ENCODE results near the gene XPO6.

The XPO6 gene

GRCh38 chr16:28110074-28110473 is 101.7 kb downstream of the XPO6 start:
- DNase-seq (ENCODE audit: low read depth) = no peak

GRCh38 chr16:28108590-28109247 is 103.0 kb downstream of the XPO6 start:
- DNase-seq (ENCODE audit: low read depth) = no peak

- no peak for DNase-seq (ENCODE audit: low read depth)
Observed at GRCh38 chr16:28107232-28107631, 104.5 kb downstream of the XPO6 start.

- no peak for DNase-seq (ENCODE audit: low read depth)
Observed at GRCh38 chr16:28106467-28107215, 105.1 kb downstream of the XPO6 start.

- no peak for DNase-seq (ENCODE audit: low read depth)
Observed at GRCh38 chr16:28105954-28106353, 105.8 kb downstream of the XPO6 start.

- DNase-seq (ENCODE audit: low read depth) = no peak
Observed at GRCh38 chr16:28105297-28105696, 106.5 kb downstream of the XPO6 start.

GRCh38 chr16:28104404-28104803 is 107.4 kb downstream of the XPO6 start:
- DNase-seq (ENCODE audit: low read depth) = no peak

- DNase-seq (ENCODE audit: low read depth) = no peak
Observed at GRCh38 chr16:28103516-28104170, 108.1 kb downstream of the XPO6 start.

- no peak for DNase-seq (ENCODE audit: low read depth)
Observed at GRCh38 chr16:28101533-28101890, 110.3 kb downstream of the XPO6 start.

GRCh38 chr16:28100810-28101532 is 110.8 kb downstream of the XPO6 start:
- DNase-seq (ENCODE audit: low read depth) = no peak

- DNase-seq (ENCODE audit: low read depth) = no peak
Observed at GRCh38 chr16:28098959-28099945, 112.5 kb downstream of the XPO6 start.

GRCh38 chr16:28098171-28098958 is 113.4 kb downstream of the XPO6 start:
- no peak for DNase-seq (ENCODE audit: low read depth)

- no peak for DNase-seq (ENCODE audit: low read depth)
Observed at GRCh38 chr16:28096983-28097899, 114.5 kb downstream of the XPO6 start.

GRCh38 chr16:28093385-28093725 is 118.4 kb downstream of the XPO6 start:
- DNase-seq (ENCODE audit: low read depth) = no peak

GRCh38 chr16:28092721-28093384 is 118.9 kb downstream of the XPO6 start:
- DNase-seq (ENCODE audit: low read depth) = no peak

GRCh38 chr16:28091656-28092055 is 120.1 kb downstream of the XPO6 start:
- no peak for DNase-seq (ENCODE audit: low read depth)

- no peak for DNase-seq (ENCODE audit: low read depth)
Observed at GRCh38 chr16:28090646-28091377, 121.0 kb downstream of the XPO6 start.

- DNase-seq (ENCODE audit: low read depth) = no peak
Observed at GRCh38 chr16:28089992-28090365, 121.8 kb downstream of the XPO6 start.
